K562 (cell line): ENCODE results near the gene R3HDM2. TPM values are rescaled to one million over a fixed set of nuclear protein-coding genes. Genes with fewer than 3 reads are reported as not detected.

ENCODE experiments used
- ATAC-seq: fragments of 200-7000 bp; cut with Tn5 transposase; 3 replicates; pipeline ENCODE4 v1.9.1; 2020; ENCODE audit warnings: moderate library complexity
- BruUV-seq: library from RNA; stranded (reverse); fragments of 400-500 nt; replicated peaks from 2 replicates; lab custom pipeline; 2021; lab: Mats Ljungman, UMichigan
- CTCF ChIA-PET: fragments of 300-600 bp; formaldehyde crosslinking; extraction: SDS; loops from one replicate; lab custom pipeline; 2021; ENCODE audit warnings: low intra/inter-chr PET ratio; lab: Yijun Ruan, JAX
- POLR2A ChIA-PET: fragments of 300-600, 350-650 bp; sonication (Branson Sonifier 250); formaldehyde crosslinking; extraction: SDS; loops from one replicate; lab custom pipeline; 2021; ENCODE audit warnings: antibody characterized with exemption, inconsistent platforms; lab: Yijun Ruan, JAX
- DNase-seq, 4 experiments: peaks; one replicate each; pipeline versions ENCODE4 v3.0.0 to v3.0.0-alpha.2; 2011 to 2018; ENCODE audit warnings: low spot score in 3 of 4, mixed read lengths in 3 of 4; ENCODE audit errors: extremely low read depth in 1 of 4
- FAIRE-seq: peaks from 2 replicates; lab custom pipeline; 2011; peaks lifted over from hg19 to GRCh38; lab: Jason Lieb, UNC
- H2AFZ ChIP-seq: 2 replicates; pipeline ENCODE4 v1.6.0; 2011; ENCODE audit warnings: low read depth, low read length, control low read depth, inconsistent platforms
- H3K27ac ChIP-seq: fragments of 200-600 bp; 3 replicates; pipeline ENCODE4 v1.8.0; 2011; ENCODE audit warnings: low read depth, mild to moderate bottlenecking, control low read depth, inconsistent platforms, low read length, moderate library complexity, mixed read lengths; ENCODE audit errors: extremely low read depth
- H3K27me3 ChIP-seq, 2 experiments: fragments of 300-600 bp in 1 of 2; 2 replicates in 1 of 2; 3 replicates in 1 of 2; pipeline versions ENCODE4 v1.6.0 to v1.8.0; 2011; ENCODE audit warnings: inconsistent platforms in 2 of 2, low read length in 2 of 2, mild to moderate bottlenecking in 1 of 2, mixed read lengths in 1 of 2, moderate library complexity in 1 of 2; ENCODE audit not compliant: control insufficient read depth in 2 of 2, insufficient read depth in 2 of 2
- H3K36me3 ChIP-seq: fragments of 300-600 bp; 3 replicates; pipeline ENCODE4 v1.8.0; 2011; ENCODE audit warnings: mild to moderate bottlenecking, low read length, inconsistent platforms; ENCODE audit not compliant: control insufficient read depth, insufficient read depth
- H3K4me1 ChIP-seq, 2 experiments: fragments of 200-600 bp in 1 of 2; replicated peaks in 1 of 2; 2 replicates in 1 of 2; 3 replicates in 1 of 2; pipeline versions ENCODE4 v1.5.1 to v1.8.0; 2011; ENCODE audit warnings: inconsistent platforms in 2 of 2, low read length in 2 of 2, mild to moderate bottlenecking in 1 of 2, mixed read lengths in 1 of 2, moderate library complexity in 1 of 2; ENCODE audit not compliant: control insufficient read depth in 2 of 2, insufficient read depth in 2 of 2
- H3K4me2 ChIP-seq: 2 replicates; pipeline ENCODE4 v1.6.1; 2011; ENCODE audit warnings: low read length, control low read depth, inconsistent platforms, mixed read lengths; ENCODE audit not compliant: insufficient read depth
- H3K4me3 ChIP-seq: fragments of 200-600 bp; sonication (generic), shearing (Covaris generic); 2 replicates; pipeline ENCODE4 v1.5.1; 2016; ENCODE audit warnings: control low read depth, inconsistent platforms
- H3K79me2 ChIP-seq: fragments of 200-600 bp; 3 replicates; pipeline ENCODE4 v1.8.0; 2011; ENCODE audit warnings: low read length, inconsistent platforms; ENCODE audit not compliant: control insufficient read depth, insufficient read depth
- H3K9ac ChIP-seq, 2 experiments: 2 replicates each; pipeline versions ENCODE4 v1.6.0 to v1.6.1; 2011; ENCODE audit warnings: low read depth in 2 of 2, low read length in 2 of 2, control low read depth in 1 of 2, inconsistent platforms in 1 of 2, mild to moderate bottlenecking in 1 of 2, mixed read lengths in 1 of 2; ENCODE audit not compliant: insufficient read depth in 1 of 2
- H3K9me1 ChIP-seq: one replicate; pipeline ENCODE4 v1.6.0; 2011; ENCODE audit warnings: inconsistent platforms, mild to moderate bottlenecking, low read length, moderate library complexity; ENCODE audit not compliant: control insufficient read depth, insufficient read depth
- H3K9me3 ChIP-seq: replicated peaks from 2 replicates; pipeline ENCODE4 v1.5.1; 2011; ENCODE audit warnings: low read depth, low read length, inconsistent platforms; ENCODE audit not compliant: control insufficient read depth, insufficient read depth
- H4K20me1 ChIP-seq: replicated peaks from 2 replicates; pipeline ENCODE4 v1.6.1; 2011; ENCODE audit warnings: low read length, inconsistent platforms, mixed read lengths; ENCODE audit not compliant: control insufficient read depth, insufficient read depth
- CBX1 ChIP-seq: sonication (generic); IDR thresholded peaks from 2 replicates; pipeline ENCODE4 v1.6.1; 2016; ENCODE audit warnings: antibody characterized with exemption, low read depth, mild to moderate bottlenecking
- CREB3L1 ChIP-seq: fragments of 450-650 bp; IDR thresholded peaks from 2 replicates; pipeline ENCODE4 v1.6.1; 2014; ENCODE audit warnings: low read depth, mild to moderate bottlenecking, moderate library complexity, borderline replicate concordance
- IFI16 ChIP-seq: fragments of 250-450 bp; sonication (Bioruptor Pico); IDR thresholded peaks from 2 replicates; pipeline ENCODE4 v2.1.2; 2022; ENCODE audit warnings: mild to moderate bottlenecking, inconsistent platforms
- POLR2AphosphoS5 ChIP-seq: IDR thresholded peaks from 2 replicates; pipeline ENCODE4 v1.6.1; 2011; ENCODE audit warnings: mild to moderate bottlenecking, low read depth, low read length, moderate library complexity; ENCODE audit not compliant: control insufficient read depth, insufficient read depth
- RBM39 ChIP-seq: fragments of 200-400 bp; formaldehyde crosslinking; optimal IDR thresholded peaks from 2 replicates; pipeline ENCODE3; 2018; ENCODE audit warnings: low read depth, low read length
- SMARCA5 ChIP-seq: fragments of 450-650 bp; IDR thresholded peaks from 2 replicates; pipeline ENCODE4 v1.6.1; 2016
- TBL1XR1 ChIP-seq, 2 experiments: IDR thresholded peaks; 2 replicates each; pipeline ENCODE4 v1.6.1; 2012; ENCODE audit warnings: improper control_type of control experiment in 2 of 2, low read length in 2 of 2, mild to moderate bottlenecking in 1 of 2
- TRIM24 ChIP-seq, 2 experiments: fragments of 450-650 bp; IDR thresholded peaks; 2 replicates each; pipeline ENCODE4 v1.6.1; 2016
- TRIM28 ChIP-seq: fragments of 450-650 bp; IDR thresholded peaks from 2 replicates; pipeline ENCODE4 v1.6.1; 2017
- YBX1 ChIP-seq: fragments of 450-650 bp; IDR thresholded peaks from 2 replicates; pipeline ENCODE4 v1.7.1; 2016; ENCODE audit warnings: mild to moderate bottlenecking
- in situ Hi-C: fragments of 300-500 bp; cut with MboI; formaldehyde crosslinking; loops from 4 replicates; pipeline ENCODE4 v1.15.0; 2018; ENCODE audit warnings: inconsistent platforms, mixed read lengths
- intact Hi-C: fragments of 100-400 bp; cut with micrococcal nuclease; formaldehyde crosslinking; loops from 2 replicates; pipeline ENCODE4 v1.14.2; 2022
- polyA plus RNA-seq, 8 experiments: library from polyadenylated mRNA; depleted of rRNA in 4 of 8; stranded (reverse) in 5 of 8; unstranded in 3 of 8; fragments of >200 nt; fragmentation: Nextera tagmentation in 2 of 8; fragmentation: Illumina TruSeq in 1 of 8; extraction: Ambion mirVana in 2 of 8; extraction: Trizol in 1 of 8; gene quantifications; 2 replicates each; pipeline versions ENCODE4 v1.2.1 to v1.2.3, GENCODE V29; 2011 to 2014; ENCODE audit warnings: inconsistent platforms in 1 of 8, missing spikeins in 1 of 8
- total RNA-seq, 7 experiments: library from RNA; depleted of rRNA in 6 of 7; stranded (reverse); fragments of >200 nt in 6 of 7; fragmentation: Illumina TruSeq in 2 of 7; extraction: Trizol in 2 of 7; gene quantifications; 2 replicates each; pipeline versions ENCODE4 v1.2.1 to v1.2.3, GENCODE V29; 2011 to 2021; ENCODE audit warnings: low replicate concordance in 1 of 7
- TF ChIP-seq, protein P1 (sequence below): fragments of 250-450 bp; sonication (Bioruptor Pico); IDR thresholded peaks from 2 replicates; pipeline ENCODE4 v1.4.0; 2020

R3HDM2 gene
- total and polyA plus RNA-seq, 9 of the 15 experiments (the other 6 are each of a cell fraction or from before 2014, with no cell fraction given) = 3.3 to 18.8 (median 9.0) TPM

DNA sequence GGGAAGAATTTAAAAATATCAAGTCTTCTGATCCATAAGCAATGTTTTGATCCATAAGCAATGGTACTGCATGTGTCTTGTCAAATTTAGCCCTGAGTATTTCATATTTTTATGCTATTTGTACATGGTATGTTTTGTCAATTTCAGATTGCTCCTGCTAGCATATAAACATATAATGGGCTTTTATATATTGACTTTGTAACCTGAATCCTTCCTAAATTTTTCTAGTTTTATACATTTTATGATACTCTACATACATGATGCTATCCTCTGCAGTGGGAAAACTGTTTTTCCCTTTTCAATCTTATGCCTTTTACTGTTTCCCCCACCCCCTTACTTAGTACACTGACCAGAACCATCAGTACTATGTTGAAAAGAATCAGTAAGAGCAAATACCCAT lies 75.1 kb downstream of the R3HDM2 start:
- Histone ChIP-seq H3K79me2 (no peaks in the 10 kb centered on the region), H3K27me3 (no peaks in the 10 kb centered on the region), H3K36me3 (no peaks in the 10 kb centered on the region), H3K4me1 (peaks cover 0 to 3% of the 10 kb centered on the region in 2 experiments; a peak in 1 of 5 replicates), H3K27ac (no peak overlapping the region), H3K9me1 (no peaks in the 10 kb centered on the region), H2AFZ (no peak overlapping the region), H3K4me3 (no peak overlapping the region), H3K9ac (no peak overlapping the region), H3K9me3 (0 out of 2 replicates have a peak, but pooled peaks cover 2% of the 10 kb centered on the region), H4K20me1 (no peaks in the 10 kb centered on the region), H3K4me2 (no peak overlapping the region)
- CTCF ChIA-PET = interaction anchor here (0.6 kb wide), 1 partner anchor 14 kb away, joined by 3 read pairs; no protein-coding TSS in a partner anchor
- ATAC-seq = no peak
- FAIRE-seq = no peak
- DNase-seq = no peak
- no TSS peak for BruUV-seq
- in situ Hi-C loops = no loop called here
- intact Hi-C loops = no loop called here
- POLR2A ChIA-PET = no interaction called here
- TF ChIP-seq RBM39 (no peak), CREB3L1 (no peak), TRIM28 (no peak), IFI16 (CRISPR knock-in tag) (no peak), CBX1 (no peak), SMARCA5 (no peak), TRIM24 (IDR thresholded peaks at IDR 0.05) (no peak), TBL1XR1 (IDR thresholded peaks at IDR 0.05; ENCODE audit: low read length in 2 of 2) (no peak), YBX1 (no peak), POLR2AphosphoS5 (no peak)
- TF ChIP-seq, protein P1, sequence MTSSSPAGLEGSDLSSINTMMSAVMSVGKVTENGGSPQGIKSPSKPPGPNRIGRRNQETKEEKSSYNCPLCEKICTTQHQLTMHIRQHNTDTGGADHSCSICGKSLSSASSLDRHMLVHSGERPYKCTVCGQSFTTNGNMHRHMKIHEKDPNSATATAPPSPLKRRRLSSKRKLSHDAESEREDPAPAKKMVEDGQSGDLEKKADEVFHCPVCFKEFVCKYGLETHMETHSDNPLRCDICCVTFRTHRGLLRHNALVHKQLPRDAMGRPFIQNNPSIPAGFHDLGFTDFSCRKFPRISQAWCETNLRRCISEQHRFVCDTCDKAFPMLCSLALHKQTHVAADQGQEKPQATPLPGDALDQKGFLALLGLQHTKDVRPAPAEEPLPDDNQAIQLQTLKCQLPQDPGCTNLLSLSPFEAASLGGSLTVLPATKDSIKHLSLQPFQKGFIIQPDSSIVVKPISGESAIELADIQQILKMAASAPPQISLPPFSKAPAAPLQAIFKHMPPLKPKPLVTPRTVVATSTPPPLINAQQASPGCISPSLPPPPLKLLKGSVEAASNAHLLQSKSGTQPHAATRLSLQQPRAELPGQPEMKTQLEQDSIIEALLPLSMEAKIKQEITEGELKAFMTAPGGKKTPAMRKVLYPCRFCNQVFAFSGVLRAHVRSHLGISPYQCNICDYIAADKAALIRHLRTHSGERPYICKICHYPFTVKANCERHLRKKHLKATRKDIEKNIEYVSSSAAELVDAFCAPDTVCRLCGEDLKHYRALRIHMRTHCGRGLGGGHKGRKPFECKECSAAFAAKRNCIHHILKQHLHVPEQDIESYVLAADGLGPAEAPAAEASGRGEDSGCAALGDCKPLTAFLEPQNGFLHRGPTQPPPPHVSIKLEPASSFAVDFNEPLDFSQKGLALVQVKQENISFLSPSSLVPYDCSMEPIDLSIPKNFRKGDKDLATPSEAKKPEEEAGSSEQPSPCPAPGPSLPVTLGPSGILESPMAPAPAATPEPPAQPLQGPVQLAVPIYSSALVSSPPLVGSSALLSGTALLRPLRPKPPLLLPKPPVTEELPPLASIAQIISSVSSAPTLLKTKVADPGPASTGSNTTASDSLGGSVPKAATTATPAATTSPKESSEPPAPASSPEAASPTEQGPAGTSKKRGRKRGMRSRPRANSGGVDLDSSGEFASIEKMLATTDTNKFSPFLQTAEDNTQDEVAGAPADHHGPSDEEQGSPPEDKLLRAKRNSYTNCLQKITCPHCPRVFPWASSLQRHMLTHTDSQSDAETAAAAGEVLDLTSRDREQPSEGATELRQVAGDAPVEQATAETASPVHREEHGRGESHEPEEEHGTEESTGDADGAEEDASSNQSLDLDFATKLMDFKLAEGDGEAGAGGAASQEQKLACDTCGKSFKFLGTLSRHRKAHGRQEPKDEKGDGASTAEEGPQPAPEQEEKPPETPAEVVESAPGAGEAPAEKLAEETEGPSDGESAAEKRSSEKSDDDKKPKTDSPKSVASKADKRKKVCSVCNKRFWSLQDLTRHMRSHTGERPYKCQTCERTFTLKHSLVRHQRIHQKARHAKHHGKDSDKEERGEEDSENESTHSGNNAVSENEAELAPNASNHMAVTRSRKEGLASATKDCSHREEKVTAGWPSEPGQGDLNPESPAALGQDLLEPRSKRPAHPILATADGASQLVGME (CRISPR knock-in tag) = no peak
